ENCODE measurements around the gene DDX10.

The DDX10 gene

DNA sequence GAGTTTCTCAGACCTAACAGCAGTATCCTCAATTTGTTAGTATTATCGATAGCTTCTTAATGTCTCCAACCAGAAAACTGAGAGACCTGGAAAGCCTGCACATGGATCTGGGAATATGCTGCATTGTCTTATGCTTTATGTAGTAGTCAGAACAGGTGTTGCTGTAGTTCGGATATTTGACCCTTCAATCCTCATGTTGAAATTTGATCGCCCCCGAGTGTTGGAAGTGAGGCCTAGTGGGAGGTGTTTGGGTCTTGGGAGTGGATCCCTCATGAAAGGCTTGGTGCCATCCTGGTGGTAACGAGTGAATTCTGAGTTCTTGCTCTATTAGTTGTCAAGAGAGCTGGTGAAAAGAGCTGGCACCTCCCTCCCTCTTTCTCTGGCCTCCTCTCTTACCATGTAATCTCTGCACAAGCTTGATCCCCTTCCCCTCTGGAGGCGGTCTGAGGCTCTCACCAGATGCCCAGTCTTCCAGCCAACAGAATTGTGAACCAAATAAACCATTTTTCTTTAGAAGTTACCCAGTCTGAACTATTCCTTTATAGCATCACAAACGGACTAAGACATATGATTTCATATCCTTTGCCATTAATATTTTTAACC is 227.1 kb downstream of the DDX10 start:
- TF ChIP-seq, protein P1, sequence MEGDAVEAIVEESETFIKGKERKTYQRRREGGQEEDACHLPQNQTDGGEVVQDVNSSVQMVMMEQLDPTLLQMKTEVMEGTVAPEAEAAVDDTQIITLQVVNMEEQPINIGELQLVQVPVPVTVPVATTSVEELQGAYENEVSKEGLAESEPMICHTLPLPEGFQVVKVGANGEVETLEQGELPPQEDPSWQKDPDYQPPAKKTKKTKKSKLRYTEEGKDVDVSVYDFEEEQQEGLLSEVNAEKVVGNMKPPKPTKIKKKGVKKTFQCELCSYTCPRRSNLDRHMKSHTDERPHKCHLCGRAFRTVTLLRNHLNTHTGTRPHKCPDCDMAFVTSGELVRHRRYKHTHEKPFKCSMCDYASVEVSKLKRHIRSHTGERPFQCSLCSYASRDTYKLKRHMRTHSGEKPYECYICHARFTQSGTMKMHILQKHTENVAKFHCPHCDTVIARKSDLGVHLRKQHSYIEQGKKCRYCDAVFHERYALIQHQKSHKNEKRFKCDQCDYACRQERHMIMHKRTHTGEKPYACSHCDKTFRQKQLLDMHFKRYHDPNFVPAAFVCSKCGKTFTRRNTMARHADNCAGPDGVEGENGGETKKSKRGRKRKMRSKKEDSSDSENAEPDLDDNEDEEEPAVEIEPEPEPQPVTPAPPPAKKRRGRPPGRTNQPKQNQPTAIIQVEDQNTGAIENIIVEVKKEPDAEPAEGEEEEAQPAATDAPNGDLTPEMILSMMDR (IDR thresholded peaks at IDR 0.05), result no peak
- H3K27ac ChIP-seq, result no peak overlapping the region
- no peaks in the 10 kb centered on the region for H3K27me3 ChIP-seq
- H3K36me3 ChIP-seq, result no peaks in the 10 kb centered on the region
- H3K9me3 ChIP-seq, result no peaks in the 10 kb centered on the region
- DNase-seq, result no peak
- no peak overlapping the region for H3K4me3 ChIP-seq
- intact Hi-C loops (cut with DNase I; ENCODE audit: low total_unique reads), result no loop called here
- no peaks in the 10 kb centered on the region for H3K4me1 ChIP-seq

DNA sequence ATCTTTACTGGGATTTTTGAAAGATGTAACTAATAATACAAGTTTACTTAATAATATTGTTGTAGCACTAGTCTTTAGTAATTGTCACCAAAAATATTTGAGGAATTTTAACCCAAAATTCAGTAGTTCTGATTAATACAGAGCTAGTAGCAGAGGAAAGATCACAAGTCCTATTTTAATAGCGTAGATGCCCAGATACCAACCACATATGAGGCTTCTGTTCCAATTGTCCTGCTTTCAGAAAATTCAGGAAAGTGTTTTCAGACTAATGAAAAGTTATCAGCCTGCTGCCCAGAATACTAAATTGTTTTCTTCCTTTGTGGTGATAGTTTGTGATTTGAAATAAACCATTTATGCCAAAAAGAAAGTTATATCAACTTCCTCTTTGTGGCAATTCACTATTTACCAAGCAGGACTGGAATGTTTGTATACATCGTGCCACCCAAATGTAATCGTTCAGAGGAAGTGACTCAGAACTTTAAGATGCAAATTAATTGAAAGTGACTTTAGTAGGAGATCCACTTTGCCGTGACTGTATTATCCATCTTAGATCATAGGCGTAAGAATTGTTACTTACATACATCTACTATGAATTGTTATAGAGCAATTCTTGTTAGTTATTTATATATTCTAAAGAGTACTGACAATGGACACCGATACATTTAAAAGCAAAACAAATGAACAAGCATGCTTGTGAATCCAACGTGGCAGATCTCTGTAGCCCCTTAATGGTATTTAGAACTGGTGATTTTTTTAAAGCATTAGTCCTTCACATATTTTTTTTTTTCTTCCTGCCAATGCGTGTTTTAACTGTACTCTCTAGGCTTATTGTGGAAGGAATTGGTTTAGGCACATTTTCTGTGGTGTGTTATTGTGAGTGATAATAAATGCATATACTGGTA is 231.0 kb downstream of the DDX10 start:
- TF ChIP-seq, protein P1 (IDR thresholded peaks at IDR 0.05), result no peak
- Histone ChIP-seq H3K9me3 (no peaks in the 10 kb centered on the region), H3K27me3 (no peaks in the 10 kb centered on the region), H3K27ac (no peak overlapping the region), H3K4me1 (no peaks in the 10 kb centered on the region), H3K4me3 (no peak overlapping the region), H3K36me3 (no peaks in the 10 kb centered on the region)
- intact Hi-C loops (cut with DNase I; ENCODE audit: low total_unique reads), result no loop called here
- no peak for DNase-seq

DNA sequence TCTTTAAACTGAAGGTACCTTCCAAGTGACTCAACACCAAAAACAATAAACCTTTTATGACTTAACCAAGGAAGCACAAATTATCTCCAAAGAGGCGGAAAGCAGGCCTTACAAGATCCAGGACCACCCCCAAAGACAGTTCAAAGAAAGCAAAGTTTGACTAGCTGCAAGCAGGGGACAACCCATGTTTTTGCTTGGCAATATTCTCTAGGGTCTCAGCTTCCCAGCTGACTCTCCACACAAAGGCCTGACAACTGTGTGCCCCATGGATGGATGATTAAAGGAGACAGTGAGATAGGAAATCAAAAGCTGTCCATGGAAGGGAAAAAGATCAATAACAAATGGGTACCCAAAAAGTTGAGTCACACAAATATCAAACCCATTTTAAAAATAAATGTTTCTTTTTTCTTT is 232.2 kb downstream of the DDX10 start:
- H3K36me3 ChIP-seq, result no peaks in the 10 kb centered on the region
- peaks cover 0 to 3% (median 0%) of the 10 kb centered on the region in 4 donors for H3K4me1 ChIP-seq

DNA sequence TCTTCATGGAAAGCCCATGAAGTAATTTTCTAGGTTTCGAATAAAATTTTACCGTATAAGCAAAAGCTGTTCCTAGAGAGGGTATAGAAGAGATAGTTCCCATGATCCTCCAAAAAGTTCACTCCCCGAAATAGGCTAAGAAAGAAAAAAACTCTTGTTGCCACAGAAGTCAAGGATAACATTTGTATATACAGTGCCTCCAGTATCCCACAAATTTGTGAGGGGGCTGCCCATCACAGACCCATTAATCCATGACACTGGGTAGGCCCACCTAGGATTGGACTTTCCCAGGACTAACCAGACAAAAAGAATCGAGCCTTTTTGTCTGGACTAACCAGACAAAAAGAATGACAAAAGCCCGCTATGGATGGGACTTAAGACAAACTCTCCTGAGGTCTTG is 233.0 kb downstream of the DDX10 start:
- Histone ChIP-seq H3K27me3 (no peaks in the 10 kb centered on the region), H3K27ac (no peak overlapping the region), H3K4me3 (no peak overlapping the region), H3K9me3 (no peaks in the 10 kb centered on the region), H3K36me3 (no peaks in the 10 kb centered on the region), H3K4me1 (peaks cover 0 to 4% (median 0%) of the 10 kb centered on the region in 4 donors)
- intact Hi-C loops (cut with DNase I; ENCODE audit: low total_unique reads), result no loop called here
- DNase-seq, result no peak
- TF ChIP-seq, protein P1 (IDR thresholded peaks at IDR 0.05), result no peak

More for the DNA sequence above, 232.2 kb downstream of the DDX10 start:
- H3K9me3 ChIP-seq, result no peaks in the 10 kb centered on the region
- no peak for DNase-seq
- H3K27me3 ChIP-seq, result no peaks in the 10 kb centered on the region
- no peak overlapping the region for H3K27ac ChIP-seq
- intact Hi-C loops (cut with DNase I; ENCODE audit: low total_unique reads), result no loop called here
- TF ChIP-seq, protein P1 (IDR thresholded peaks at IDR 0.05), result no peak
- no peak overlapping the region for H3K4me3 ChIP-seq

DNA sequence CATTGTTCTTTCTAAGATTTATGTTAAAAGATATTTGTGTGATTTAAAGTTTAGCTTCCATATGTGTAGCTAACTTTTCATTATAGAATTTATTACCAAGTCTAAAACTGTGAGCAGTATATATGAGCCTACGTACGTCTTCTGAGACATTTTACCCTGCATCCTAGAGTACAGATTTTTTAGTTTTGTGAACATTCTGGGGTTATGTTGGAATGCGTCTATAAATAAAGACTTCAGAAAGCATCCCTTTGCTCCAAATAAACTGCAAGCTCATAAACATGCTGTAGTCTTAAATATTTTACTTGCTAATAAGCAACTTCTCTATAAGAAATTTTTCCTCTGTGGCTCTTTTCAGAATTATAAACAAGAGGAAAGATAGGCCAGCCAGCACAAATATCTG is 236.5 kb downstream of the DDX10 start:
- Histone ChIP-seq H3K27ac (no peak overlapping the region), H3K9me3 (no peaks in the 10 kb centered on the region), H3K4me1 (peaks cover 0 to 7% (median 0%) of the 10 kb centered on the region in 4 donors), H3K27me3 (no peaks in the 10 kb centered on the region), H3K36me3 (no peaks in the 10 kb centered on the region), H3K4me3 (no peak overlapping the region)
- intact Hi-C loops (cut with DNase I; ENCODE audit: low total_unique reads), result no loop called here
- TF ChIP-seq, protein P1 (IDR thresholded peaks at IDR 0.05), result no peak
- no peak for DNase-seq
